Subcutaneous preadipocyte (primary cell): ENCODE measurements around the gene AASDH. TPM values are rescaled to one million over a fixed set of nuclear protein-coding genes. Genes with fewer than 3 reads are reported as not detected.

Source experiments
- small RNA-seq: library from RNA; depleted of rRNA; stranded (forward); fragments of <200 nt; gene quantifications from one replicate; pipeline ENCODE3, GENCODE V24; 2012
- total RNA-seq: library from RNA; depleted of rRNA; stranded (reverse); fragments of >200 nt; gene quantifications from 2 replicates; pipeline ENCODE4 v1.2.3, GENCODE V29; 2012

AASDH gene, protein sequence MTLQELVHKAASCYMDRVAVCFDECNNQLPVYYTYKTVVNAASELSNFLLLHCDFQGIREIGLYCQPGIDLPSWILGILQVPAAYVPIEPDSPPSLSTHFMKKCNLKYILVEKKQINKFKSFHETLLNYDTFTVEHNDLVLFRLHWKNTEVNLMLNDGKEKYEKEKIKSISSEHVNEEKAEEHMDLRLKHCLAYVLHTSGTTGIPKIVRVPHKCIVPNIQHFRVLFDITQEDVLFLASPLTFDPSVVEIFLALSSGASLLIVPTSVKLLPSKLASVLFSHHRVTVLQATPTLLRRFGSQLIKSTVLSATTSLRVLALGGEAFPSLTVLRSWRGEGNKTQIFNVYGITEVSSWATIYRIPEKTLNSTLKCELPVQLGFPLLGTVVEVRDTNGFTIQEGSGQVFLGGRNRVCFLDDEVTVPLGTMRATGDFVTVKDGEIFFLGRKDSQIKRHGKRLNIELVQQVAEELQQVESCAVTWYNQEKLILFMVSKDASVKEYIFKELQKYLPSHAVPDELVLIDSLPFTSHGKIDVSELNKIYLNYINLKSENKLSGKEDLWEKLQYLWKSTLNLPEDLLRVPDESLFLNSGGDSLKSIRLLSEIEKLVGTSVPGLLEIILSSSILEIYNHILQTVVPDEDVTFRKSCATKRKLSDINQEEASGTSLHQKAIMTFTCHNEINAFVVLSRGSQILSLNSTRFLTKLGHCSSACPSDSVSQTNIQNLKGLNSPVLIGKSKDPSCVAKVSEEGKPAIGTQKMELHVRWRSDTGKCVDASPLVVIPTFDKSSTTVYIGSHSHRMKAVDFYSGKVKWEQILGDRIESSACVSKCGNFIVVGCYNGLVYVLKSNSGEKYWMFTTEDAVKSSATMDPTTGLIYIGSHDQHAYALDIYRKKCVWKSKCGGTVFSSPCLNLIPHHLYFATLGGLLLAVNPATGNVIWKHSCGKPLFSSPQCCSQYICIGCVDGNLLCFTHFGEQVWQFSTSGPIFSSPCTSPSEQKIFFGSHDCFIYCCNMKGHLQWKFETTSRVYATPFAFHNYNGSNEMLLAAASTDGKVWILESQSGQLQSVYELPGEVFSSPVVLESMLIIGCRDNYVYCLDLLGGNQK
- total RNA-seq = 13.2 and 17.0 TPM in 2 replicates

DNA sequence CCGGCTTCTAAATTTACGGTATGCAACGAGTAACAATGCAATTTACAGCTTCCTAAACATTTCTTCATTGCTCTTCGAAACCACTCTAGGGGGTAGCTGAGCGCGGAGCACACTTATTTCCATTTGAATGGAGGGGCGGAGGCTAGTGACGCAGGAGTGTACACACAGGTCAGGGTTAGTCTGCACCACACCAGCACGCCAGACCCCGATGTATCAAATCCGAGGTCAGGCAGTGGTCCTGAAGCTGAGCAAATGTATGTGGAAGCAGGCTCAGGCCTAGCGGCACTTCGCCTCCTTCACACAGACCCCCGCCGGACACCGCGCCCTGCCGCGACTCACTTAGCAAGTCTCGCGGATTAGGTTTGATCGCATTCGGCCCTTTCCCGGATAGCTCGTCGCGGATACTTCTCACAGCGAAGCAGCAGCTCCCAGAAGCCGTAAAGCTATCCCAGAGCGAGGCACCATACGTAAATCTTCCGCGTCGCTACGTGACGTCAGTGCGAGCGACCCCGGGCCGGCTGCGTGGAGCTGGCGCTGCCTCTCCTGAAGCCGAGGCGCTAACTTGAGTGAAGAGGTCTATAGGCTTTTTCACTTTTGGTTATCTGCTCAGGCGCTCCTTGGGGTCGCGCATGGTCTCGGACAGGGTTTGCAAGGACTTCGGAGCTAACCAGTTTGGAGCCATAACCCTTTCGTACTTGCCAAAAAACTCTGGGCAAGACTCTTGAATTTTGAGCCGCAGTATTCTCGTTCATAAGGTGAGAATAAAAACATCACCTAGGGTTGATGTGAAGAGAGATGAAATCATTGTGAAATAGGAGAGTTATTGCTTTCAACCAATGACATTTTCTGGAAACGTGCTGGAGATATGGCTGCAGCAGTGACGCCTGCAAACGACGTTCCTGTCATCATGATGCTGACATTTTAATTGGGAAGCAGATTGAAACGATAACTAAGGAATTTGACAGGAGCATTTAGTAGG lies at the start of gene AASDH:
AASDH (minus strand) TSS at position 469 of the 979 bp plus-strand sequence. CDS start 3,192 bp downstream, outside the sequence.

DNA sequence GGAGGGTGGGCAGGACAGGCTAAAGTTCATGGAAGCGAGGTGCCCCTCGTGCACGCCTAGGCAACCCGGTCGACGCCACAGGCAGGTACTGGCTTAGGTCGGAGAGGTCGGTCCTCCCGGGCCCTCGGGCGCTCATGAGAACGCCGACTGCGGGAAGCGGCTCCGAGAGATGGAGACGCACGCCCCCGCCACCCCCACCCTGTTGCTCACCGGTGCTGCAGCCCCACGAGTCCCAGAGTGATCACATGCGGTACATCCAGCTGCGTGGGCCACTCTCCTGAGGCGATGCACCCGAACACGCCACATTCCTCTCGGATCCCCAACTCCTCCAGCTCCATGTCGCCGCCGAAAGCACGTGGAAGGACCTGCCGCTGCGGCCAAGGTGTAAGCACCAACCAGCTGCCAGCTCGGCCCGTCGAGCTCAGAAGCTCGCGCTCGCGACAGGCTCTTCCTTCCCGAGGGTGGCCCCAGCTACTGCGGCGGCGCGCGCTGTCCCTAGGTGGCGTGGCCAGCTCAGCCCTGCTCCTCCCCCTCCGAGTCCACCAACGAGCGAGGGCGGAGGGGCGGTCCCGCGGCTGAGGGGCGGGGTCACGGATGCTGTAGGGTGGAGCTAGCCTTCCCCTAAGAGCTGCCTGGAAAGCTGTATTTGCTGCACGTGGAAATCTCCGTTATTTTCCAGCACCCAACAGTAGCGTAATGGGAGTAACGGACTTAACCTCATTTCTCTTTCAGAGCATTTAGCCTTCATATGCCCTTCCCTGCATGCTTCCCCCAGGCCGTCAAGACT lies 48.0 kb upstream of the AASDH start, which contains the start of gene PPAT:
PPAT (minus strand) TSS at position 476 of the 787 bp plus-strand sequence; CDS start at position 338, 138 bp downstream.

Small RNAs within 50 kb of the gene (small RNA-seq; reads per million reads assigned to genes)
- gene RNU6-197P = not detected

Other genes starting within 250 kb of the AASDH start
- 18.7 and 28.3 TPM in 2 replicates for gene PPAT, start 48.1 kb upstream of the AASDH start, total RNA-seq
- gene PAICS, start 48.8 kb upstream of the AASDH start, total RNA-seq = 55.1 and 89.1 TPM in 2 replicates
- 71.3 and 90.9 TPM in 2 replicates for gene SRP72, start 80.1 kb upstream of the AASDH start, total RNA-seq
- gene ARL9, start 118.3 kb upstream of the AASDH start, total RNA-seq = under 0.01 and 0.20 TPM in 2 replicates